A673 (cell line): Measurements from ENCODE around the gene LTB4R2. TPM values are rescaled to one million over a fixed set of nuclear protein-coding genes. Genes with fewer than 3 reads are reported as not detected.

Source experiments
- BruUV-seq: library from RNA; stranded (reverse); fragments of 400-500 nt; replicated peaks from 2 replicates; lab custom pipeline; 2021; lab: Mats Ljungman, UMichigan
- CTCF ChIA-PET: fragments of 300-600 bp; sonication (Branson Sonifier 250); formaldehyde crosslinking; loops from one replicate; lab custom pipeline; 2022; ENCODE audit warnings: antibody characterized with exemption; lab: Charles Lee
- POLR2A ChIA-PET: fragments of 300-600 bp; sonication (Branson Sonifier 250); formaldehyde crosslinking; loops from one replicate; lab custom pipeline; 2022; ENCODE audit warnings: antibody characterized with exemption; ENCODE audit not compliant: low non-redundant PET; lab: Charles Lee
- DNase-seq: peaks from one replicate; pipeline ENCODE4 v3.0.0-alpha.2; 2015; ENCODE audit warnings: low spot score
- H3K27ac ChIP-seq: fragments of 200-600 bp; sonication (generic); 2 replicates; pipeline ENCODE4 v1.5.1; 2016; ENCODE audit warnings: mixed run types, low read depth, mild to moderate bottlenecking, mixed read lengths, antibody characterized with exemption, low read length; ENCODE audit not compliant: poor library complexity, severe bottlenecking
- H3K27me3 ChIP-seq: fragments of 200-600 bp; sonication (generic); replicated peaks from 2 replicates; pipeline ENCODE4 v1.6.1; 2017; ENCODE audit warnings: mixed run types, low read depth, mild to moderate bottlenecking, mixed read lengths, antibody characterized with exemption, low read length; ENCODE audit not compliant: insufficient read depth, poor library complexity
- H3K36me3 ChIP-seq: fragments of 200-600 bp; sonication (generic); 2 replicates; pipeline ENCODE4 v1.6.1; 2016; ENCODE audit warnings: mixed run types, mild to moderate bottlenecking, mixed read lengths, antibody characterized with exemption, low read length; ENCODE audit not compliant: insufficient read depth, poor library complexity, severe bottlenecking
- H3K4me1 ChIP-seq: fragments of 200-600 bp; sonication (generic); 2 replicates; pipeline ENCODE4 v1.6.1; 2017; ENCODE audit warnings: mixed run types, mild to moderate bottlenecking, mixed read lengths, antibody characterized with exemption, low read length; ENCODE audit not compliant: insufficient read depth, poor library complexity, severe bottlenecking
- H3K4me3 ChIP-seq: fragments of 200-600 bp; sonication (generic); 2 replicates; pipeline ENCODE4 v1.5.1; 2016; ENCODE audit warnings: low read depth, mixed run types, mild to moderate bottlenecking, mixed read lengths, low read length; ENCODE audit not compliant: poor library complexity, severe bottlenecking
- H3K9me3 ChIP-seq: fragments of 200-600 bp; sonication (generic); 2 replicates; pipeline ENCODE4 v1.6.1; 2016; ENCODE audit warnings: mixed run types, low read depth, mild to moderate bottlenecking, mixed read lengths, antibody characterized with exemption, low read length; ENCODE audit not compliant: poor library complexity, severe bottlenecking
- CTCF ChIP-seq: fragments of 300-800, 200-600 bp; sonication (generic); conservative IDR thresholded peaks from 2 replicates; pipeline ENCODE4 v1.5.1; 2017; ENCODE audit warnings: low read depth, mild to moderate bottlenecking, antibody characterized with exemption, low read length, moderate library complexity, mixed read lengths
- EZH2 ChIP-seq: fragments of 200-600 bp; sonication (generic); IDR thresholded peaks from 2 replicates; pipeline ENCODE4 v1.6.1; 2017; ENCODE audit warnings: borderline replicate concordance, low read depth, mild to moderate bottlenecking, mixed read lengths, antibody characterized with exemption, low read length; ENCODE audit not compliant: poor library complexity, severe bottlenecking
- intact Hi-C: fragments of 100-400 bp; cut with micrococcal nuclease; formaldehyde crosslinking; loops from one replicate; pipeline ENCODE4 v1.10.0; 2022; ENCODE audit not compliant: unreplicated experiment
- total RNA-seq: library from RNA; stranded (reverse); gene quantifications from 2 replicates; pipeline ENCODE4 v1.2.3, GENCODE V29; 2021

Gene LTB4R2
- total RNA-seq, 1 experiment from 2014 or later, result 7.6 TPM

GRCh38 chr14:24270537-24271133 is 39.3 kb upstream of the LTB4R2 start:
- CTCF ChIA-PET, result interaction anchor here (1.0 to 1.5 kb wide), 3 partner anchors 9 to 28 kb away, joined by 4 to 5 read pairs (median 4); partner anchors contain the start of gene TINF2
- Histone ChIP-seq H3K27ac (peak overlapping the region; percentile 98), H3K9me3 (no peaks in the 10 kb centered on the region), H3K27me3 (no peaks in the 10 kb centered on the region), H3K4me3 (peak overlapping the region; percentile 84), H3K4me1 (peaks cover 4% of the 10 kb centered on the region), H3K36me3 (no peaks in the 10 kb centered on the region)
- DNase-seq, result no peak
- intact Hi-C loops, result loop anchor here (2.0 kb wide), 1 partner anchor 28 kb away; the partner anchor contains the start of gene TINF2
- POLR2A ChIA-PET, result interaction anchor here (0.5 to 0.9 kb wide), 2 partner anchors 8 to 159 kb away, joined by 3 to 5 read pairs; partner anchors contain the start of gene KHNYN
- TF ChIP-seq CTCF (no peak), EZH2 (no peak)
- BruUV-seq, result no TSS peak

GRCh38 chr14:24271134-24271833 is 38.7 kb upstream of the LTB4R2 start, which contains the start of gene RABGGTA:
Gene RABGGTA, minus strand, starts transcription at chr14:24271597. Its CDS starts 482 bp downstream, at chr14:24271115.
- intact Hi-C loops, result loop anchor here (2.0 kb wide), 1 partner anchor 28 kb away; the partner anchor contains the start of gene TINF2
- peak within 1 kb of the TSS; percentile 98 for H3K27ac ChIP-seq

More at GRCh38 chr14:24271134-24271833, 38.7 kb upstream of the LTB4R2 start, which contains the start of gene RABGGTA:
- peak; percentile 94 for DNase-seq
- CTCF ChIA-PET, result interaction anchor here (0.5 to 1.5 kb wide), 6 partner anchors 8 to 178 kb away, joined by 3 to 6 read pairs (median 4); partner anchors contain the start of genes CIDEB and TINF2
- H3K4me1 ChIP-seq, result peaks cover 4% of the 10 kb centered on the region
- no TSS peak for BruUV-seq
- H3K36me3 ChIP-seq, result no peaks in the 10 kb centered on the region
- no peaks in the 10 kb centered on the region for H3K27me3 ChIP-seq
- H3K9me3 ChIP-seq, result no peaks in the 10 kb centered on the region
- TF ChIP-seq EZH2 (no peak), CTCF (peak; percentile 77)
- H3K4me3 ChIP-seq, result peak within 1 kb of the TSS; percentile 84
- POLR2A ChIA-PET, result interaction anchor here (0.5 to 0.9 kb wide), 4 partner anchors 9 to 159 kb away, joined by 3 to 5 read pairs (median 3); partner anchors contain the start of genes DCAF11, KHNYN and NRL
